Measurements from ENCODE around the gene MYO18A.

Gene MYO18A

GRCh38 chr17:29058391-29058790 lies 121.8 kb downstream of the MYO18A start:
- no peak for DNase-seq (ENCODE audit: low read depth in 2 of 2)

GRCh38 chr17:29057361-29057760 lies 122.8 kb downstream of the MYO18A start:
- no peak for DNase-seq (ENCODE audit: low read depth in 2 of 2)

GRCh38 chr17:29054835-29055234 lies 125.4 kb downstream of the MYO18A start:
- DNase-seq (ENCODE audit: low read depth in 2 of 2): no peak

- DNase-seq (ENCODE audit: low read depth in 2 of 2): no peak
Observed at GRCh38 chr17:29051731-29052130, 128.5 kb downstream of the MYO18A start.

GRCh38 chr17:29051194-29051593 lies 129.0 kb downstream of the MYO18A start:
- no peak for DNase-seq (ENCODE audit: low read depth in 2 of 2)

- no peak for DNase-seq (ENCODE audit: low read depth in 2 of 2)
Observed at GRCh38 chr17:29050176-29050575, 130.0 kb downstream of the MYO18A start.

GRCh38 chr17:29049541-29050145 lies 130.6 kb downstream of the MYO18A start:
- no peak for DNase-seq (ENCODE audit: low read depth in 2 of 2)

- DNase-seq (ENCODE audit: low read depth in 2 of 2): no peak
Observed at GRCh38 chr17:29048440-29049368, 131.5 kb downstream of the MYO18A start.

- no peak for DNase-seq (ENCODE audit: low read depth in 2 of 2)
Observed at GRCh38 chr17:29046473-29046839, 133.7 kb downstream of the MYO18A start.

- DNase-seq (ENCODE audit: low read depth in 2 of 2): no peak
Observed at GRCh38 chr17:29045734-29046472, 134.3 kb downstream of the MYO18A start.

- DNase-seq (ENCODE audit: low read depth in 2 of 2): no peak
Observed at GRCh38 chr17:29045026-29045425, 135.2 kb downstream of the MYO18A start.

GRCh38 chr17:29043539-29044145 lies 136.6 kb downstream of the MYO18A start:
- no peak for DNase-seq (ENCODE audit: low read depth in 2 of 2)

- no peak for DNase-seq (ENCODE audit: low read depth in 2 of 2)
Observed at GRCh38 chr17:29042679-29043538, 137.3 kb downstream of the MYO18A start, which contains the start of gene PIPOX. PIPOX (plus strand) TSS chr17:29043141; CDS start chr17:29043226, 85 bp downstream.

GRCh38 chr17:29042026-29042678 lies 138.0 kb downstream of the MYO18A start:
- no peak for DNase-seq (ENCODE audit: low read depth in 2 of 2)

GRCh38 chr17:29041571-29041970 lies 138.6 kb downstream of the MYO18A start:
- DNase-seq (ENCODE audit: low read depth in 2 of 2): no peak

GRCh38 chr17:29041091-29041490 lies 139.1 kb downstream of the MYO18A start:
- DNase-seq (ENCODE audit: low read depth in 2 of 2): no peak

GRCh38 chr17:29039764-29040598 lies 140.2 kb downstream of the MYO18A start:
- DNase-seq (ENCODE audit: low read depth in 2 of 2): no peak

- DNase-seq (ENCODE audit: low read depth in 2 of 2): no peak
Observed at GRCh38 chr17:29038085-29038795, 142.0 kb downstream of the MYO18A start.

GRCh38 chr17:29037739-29038084 lies 142.5 kb downstream of the MYO18A start:
- DNase-seq (ENCODE audit: low read depth in 2 of 2): no peak

All from stimulated activated CD4-positive, alpha-beta T cell treated with anti-CD3 and anti-CD28 coated beads, Interleukin-1b, Interleukin-23, amount 100 ng/mL, for 4 hours (primary cell).